ENCODE data around the gene DOCK1.

The DOCK1 gene

GRCh38 chr10:127179612-127180250, 274.5 kb downstream of the DOCK1 start:
- TF ChIP-seq CTCF (conservative IDR thresholded peaks at IDR 0.05; ENCODE audit: low read depth, low read length) = no peak
- H3K4me3 ChIP-seq (ENCODE audit: low read depth, low read length) = no peak overlapping the region
- no peak for DNase-seq (ENCODE audit: low read depth)

- TF ChIP-seq CTCF (conservative IDR thresholded peaks at IDR 0.05; ENCODE audit: low read depth, low read length) = no peak
- DNase-seq (ENCODE audit: low read depth) = peak; percentile 23
- H3K4me3 ChIP-seq (ENCODE audit: low read depth, low read length) = no peak overlapping the region
Observed at GRCh38 chr10:127182161-127182560, 276.9 kb downstream of the DOCK1 start.

- no peak for DNase-seq (ENCODE audit: low read depth)
- TF ChIP-seq CTCF (conservative IDR thresholded peaks at IDR 0.05; ENCODE audit: low read depth, low read length) = no peak
- no peak overlapping the region for H3K4me3 ChIP-seq (ENCODE audit: low read depth, low read length)
Observed at GRCh38 chr10:127184582-127184981, 279.4 kb downstream of the DOCK1 start.

GRCh38 chr10:127186813-127187212, 281.6 kb downstream of the DOCK1 start:
- no peak overlapping the region for H3K4me3 ChIP-seq (ENCODE audit: low read depth, low read length)
- TF ChIP-seq CTCF (conservative IDR thresholded peaks at IDR 0.05; ENCODE audit: low read depth, low read length) = no peak
- DNase-seq (ENCODE audit: low read depth) = no peak

DNA sequence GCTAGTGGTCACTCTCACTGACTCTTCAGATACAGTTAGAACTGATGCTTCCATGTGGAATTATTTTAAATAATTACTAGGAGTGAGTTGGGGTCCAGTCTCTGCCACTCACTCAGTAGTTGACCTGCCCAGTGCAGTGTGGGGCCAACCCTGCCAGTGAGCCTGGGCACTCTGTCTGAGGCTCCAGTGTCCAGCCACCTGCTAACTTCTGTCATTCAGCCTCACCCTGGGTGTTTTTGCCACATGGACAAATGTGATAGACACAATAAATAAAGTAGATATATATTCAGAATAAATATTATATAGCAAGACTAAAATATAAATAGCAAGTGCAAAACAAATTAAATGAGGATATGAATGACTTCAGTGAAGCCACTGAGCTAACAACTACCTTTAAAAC, 284.0 kb downstream of the DOCK1 start:
- TF ChIP-seq CTCF (conservative IDR thresholded peaks at IDR 0.05; ENCODE audit: low read depth, low read length) = no peak
- DNase-seq (ENCODE audit: low read depth) = no peak
- H3K4me3 ChIP-seq (ENCODE audit: low read depth, low read length) = no peak overlapping the region

- DNase-seq (ENCODE audit: low read depth) = no peak
- no peak overlapping the region for H3K4me3 ChIP-seq (ENCODE audit: low read depth, low read length)
- TF ChIP-seq CTCF (conservative IDR thresholded peaks at IDR 0.05; ENCODE audit: low read depth, low read length) = no peak
Observed at GRCh38 chr10:127190427-127190826, 285.2 kb downstream of the DOCK1 start.

GRCh38 chr10:127193125-127193524, 287.9 kb downstream of the DOCK1 start:
- H3K4me3 ChIP-seq (ENCODE audit: low read depth, low read length) = no peak overlapping the region
- no peak for TF ChIP-seq CTCF (conservative IDR thresholded peaks at IDR 0.05; ENCODE audit: low read depth, low read length)
- peak; percentile 44 for DNase-seq (ENCODE audit: low read depth)

Measured in choroid plexus epithelial cell (primary cell).